Endometrial microvascular endothelial cells (primary cell): ENCODE data around the gene ZNF567. TPM values are rescaled to one million over a fixed set of nuclear protein-coding genes. Genes with fewer than 3 reads are reported as not detected.
"Not testable (repeated sequence)": the region's sequence is repeated elsewhere in the genome, so short reads cannot be mapped to it uniquely, and the experiment has no call there.

ENCODE experiments used
- in situ Hi-C: cut with HindIII; loops from 2 replicates; pipeline ENCODE4 v1.10.0; 2017; ENCODE audit warnings: low sequenced_read_pairs, low pct_unique_long_range_greater_than_20kb; ENCODE audit errors: inconsistent ontology term
- total RNA-seq: library from RNA; depleted of rRNA; stranded (reverse); fragments of >200 nt; gene quantifications from one replicate; pipeline ENCODE4 v1.2.3, GENCODE V29; 2015; ENCODE audit errors: inconsistent ontology term

The ZNF567 gene
- total RNA-seq: 5.5 TPM

DNA sequence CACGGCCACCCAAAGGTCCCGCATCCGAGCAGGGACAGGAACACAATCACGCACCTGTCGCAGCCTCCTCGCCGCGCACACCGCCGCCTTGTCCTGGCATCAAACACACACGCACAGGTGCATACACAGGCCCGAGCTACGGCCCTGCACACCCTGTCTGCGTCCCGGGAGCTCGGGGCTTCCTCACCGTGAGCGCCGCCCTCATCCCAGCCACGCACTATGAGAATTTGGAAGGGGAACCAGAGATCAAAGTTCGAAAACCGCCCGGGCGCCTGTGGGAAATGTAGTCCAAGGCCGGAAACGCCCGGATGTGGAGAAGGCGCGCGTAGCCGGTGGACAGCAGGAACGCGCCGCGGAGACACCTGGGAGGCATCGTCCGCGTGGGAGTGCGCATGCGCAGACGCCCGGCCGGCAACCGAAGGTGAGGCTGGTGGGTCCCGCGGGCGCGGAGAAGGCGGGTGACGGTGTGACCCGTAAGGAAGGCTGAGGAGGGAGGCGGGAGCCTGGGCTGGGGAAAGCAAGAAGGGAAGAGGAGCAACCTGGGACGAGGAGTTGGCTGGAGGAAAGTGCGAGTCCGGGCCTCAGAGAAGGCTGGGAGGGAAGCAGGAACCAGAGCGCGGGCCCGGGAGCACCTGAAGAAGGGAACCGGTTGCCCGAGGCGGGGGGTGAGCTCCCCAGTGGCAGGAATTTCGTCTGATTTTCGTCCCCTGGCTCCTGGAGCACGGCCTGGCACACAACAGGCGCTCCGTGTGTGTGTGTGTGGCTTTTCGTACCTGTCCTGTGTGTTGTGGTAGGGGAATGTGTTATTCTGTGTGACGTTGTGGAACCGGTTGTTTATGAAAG, at the start of gene ZNF567:
TSS of gene ZNF567 (plus strand) at position 399 of the 843 bp plus-strand sequence. CDS start 7,256 bp downstream, outside the sequence.
- in situ Hi-C loops: no loop called here

DNA sequence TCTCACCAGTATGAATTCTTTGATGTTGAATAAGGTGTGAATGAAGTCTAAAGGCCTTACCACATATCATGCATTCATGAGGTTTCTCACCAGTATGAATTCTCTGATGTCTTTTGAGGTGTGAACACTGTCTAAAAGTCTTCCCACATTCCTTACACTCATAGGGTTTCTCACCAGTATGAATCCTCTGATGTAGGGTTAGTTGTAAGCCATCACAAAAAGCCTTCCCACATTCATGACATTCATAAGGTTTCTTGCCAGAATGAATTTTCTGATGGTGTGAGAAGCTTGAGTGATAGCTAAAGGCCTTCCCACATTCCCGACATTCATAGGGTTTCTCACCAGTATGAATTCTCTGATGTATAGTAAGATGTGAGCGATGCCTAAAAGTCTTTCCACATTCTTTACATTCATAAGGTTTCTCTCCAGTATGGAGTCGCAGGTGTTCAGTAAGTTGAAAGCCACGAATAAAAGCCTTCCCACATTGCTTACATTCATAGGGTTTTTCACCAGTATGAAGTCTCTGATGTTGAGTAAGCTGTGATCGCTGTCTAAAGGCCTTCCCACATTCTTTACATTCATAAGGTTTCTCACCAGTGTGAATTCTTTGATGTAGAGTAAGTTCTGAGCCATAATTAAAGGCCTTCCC, 48.4 kb upstream of the ZNF567 start:
- in situ Hi-C loops: no loop called here

DNA sequence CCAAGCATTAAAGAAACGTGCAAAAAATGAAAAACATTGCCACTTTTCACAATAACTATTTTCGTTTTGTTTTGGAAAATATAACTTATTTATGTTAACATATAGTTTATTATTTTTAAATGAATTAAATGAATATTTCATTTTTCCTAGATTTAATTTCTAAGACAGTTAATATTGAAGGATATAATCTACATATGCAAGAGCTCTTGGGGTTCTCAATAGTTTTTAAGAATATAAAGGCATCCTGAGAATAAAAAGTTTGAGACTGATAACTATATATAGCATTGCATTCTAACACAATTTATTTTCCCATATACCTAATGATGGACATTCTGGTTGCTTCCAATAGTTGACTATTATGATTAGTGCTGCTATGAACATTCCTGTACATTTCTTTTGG, 40.7 kb upstream of the ZNF567 start:
- in situ Hi-C loops: no loop called here

DNA sequence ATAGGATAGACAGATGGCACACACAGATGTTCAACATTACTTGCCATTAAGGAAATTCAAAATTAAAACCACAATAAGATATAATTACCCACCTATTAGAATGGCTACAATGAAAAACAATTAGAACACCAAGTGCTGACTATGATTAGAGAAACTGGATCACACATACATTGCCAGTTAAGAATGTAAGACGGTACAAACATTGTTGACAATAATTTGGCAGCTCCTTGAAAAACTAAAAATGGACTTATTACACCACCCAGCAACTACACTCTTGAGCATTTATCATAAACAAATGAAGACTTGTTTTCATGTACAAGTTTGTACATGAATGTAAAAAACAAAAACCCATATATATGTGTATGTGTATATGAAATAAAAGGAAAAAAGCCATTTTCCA, 34.5 kb upstream of the ZNF567 start:
- in situ Hi-C loops: no loop called here

DNA sequence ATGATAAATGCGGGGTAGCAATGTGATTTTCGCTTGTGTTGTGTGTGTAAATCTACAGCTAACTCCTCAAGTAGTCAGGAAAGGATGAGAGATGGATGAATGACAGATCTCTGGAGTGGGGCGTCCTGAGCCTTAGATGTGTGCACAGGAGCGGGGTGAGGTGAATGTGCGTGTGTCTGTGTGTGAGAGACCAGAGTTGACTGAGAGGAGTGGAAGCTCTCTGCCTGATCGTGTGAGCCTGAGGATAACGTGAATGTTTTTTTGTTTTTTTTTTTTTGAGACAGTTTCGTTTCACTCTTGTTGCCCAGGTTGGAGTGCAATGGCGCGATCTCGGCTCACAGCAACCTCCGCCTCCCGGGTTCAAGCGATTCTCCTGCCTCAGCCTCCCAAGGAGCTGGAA, 21.6 kb upstream of the ZNF567 start:
- in situ Hi-C loops: no loop called here

DNA sequence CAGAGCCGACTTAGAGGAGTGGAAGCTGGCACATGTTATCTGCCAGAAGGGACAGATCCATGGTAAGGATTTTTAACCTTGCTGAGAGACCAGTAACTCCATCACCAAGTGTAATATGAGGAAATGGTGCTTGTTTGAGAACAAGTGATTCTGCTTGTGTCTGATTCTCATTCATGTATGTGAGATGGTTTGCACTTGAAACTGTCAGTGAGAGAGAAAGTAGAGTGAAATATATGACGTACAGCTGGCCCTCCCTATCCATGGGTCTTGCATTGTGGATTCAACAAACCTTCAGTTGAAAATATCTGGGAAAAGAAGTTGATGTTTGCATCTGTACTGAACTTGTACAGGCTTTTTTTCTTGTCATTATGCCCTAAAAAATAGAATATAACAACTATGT, 18.8 kb upstream of the ZNF567 start:
- in situ Hi-C loops: no loop called here

DNA sequence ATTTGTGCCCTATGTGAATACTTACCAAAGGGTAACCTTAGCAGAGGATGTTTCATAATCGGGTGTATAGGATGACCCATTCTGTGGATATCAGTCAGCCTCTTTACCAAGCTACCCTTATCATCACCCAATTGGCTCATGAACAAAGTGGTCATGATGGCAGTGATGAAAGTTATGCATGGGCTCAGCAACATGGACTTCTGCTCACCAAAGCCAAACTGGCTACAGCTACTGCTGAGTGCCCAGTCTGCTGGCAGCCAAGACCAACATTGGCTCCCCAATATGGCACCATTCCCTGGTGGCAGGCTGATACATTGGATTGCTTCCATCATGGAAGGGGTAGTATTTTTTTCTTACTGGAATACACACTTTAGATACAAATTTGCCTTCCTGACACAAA, 15.0 kb upstream of the ZNF567 start:
- in situ Hi-C loops: no loop called here

DNA sequence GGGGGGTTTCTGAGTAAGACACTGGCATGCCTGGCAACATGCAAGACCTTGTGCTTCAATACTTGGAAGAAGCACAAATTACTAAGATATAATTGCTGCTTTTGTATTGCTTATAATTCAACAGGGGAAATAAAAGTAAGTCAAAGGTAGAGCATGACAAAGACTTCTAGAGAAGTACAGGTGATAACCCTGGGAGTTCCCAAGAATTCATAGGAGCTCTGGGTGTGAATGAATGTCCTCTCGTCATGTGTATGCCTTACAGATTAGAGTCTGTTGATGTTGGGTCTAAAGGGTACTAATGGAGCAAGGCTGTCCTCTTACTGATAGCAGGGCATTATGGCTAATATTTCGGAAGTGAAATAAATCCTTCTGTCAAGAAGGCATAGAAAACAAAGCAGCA, 13.2 kb upstream of the ZNF567 start:
- in situ Hi-C loops: no loop called here

DNA sequence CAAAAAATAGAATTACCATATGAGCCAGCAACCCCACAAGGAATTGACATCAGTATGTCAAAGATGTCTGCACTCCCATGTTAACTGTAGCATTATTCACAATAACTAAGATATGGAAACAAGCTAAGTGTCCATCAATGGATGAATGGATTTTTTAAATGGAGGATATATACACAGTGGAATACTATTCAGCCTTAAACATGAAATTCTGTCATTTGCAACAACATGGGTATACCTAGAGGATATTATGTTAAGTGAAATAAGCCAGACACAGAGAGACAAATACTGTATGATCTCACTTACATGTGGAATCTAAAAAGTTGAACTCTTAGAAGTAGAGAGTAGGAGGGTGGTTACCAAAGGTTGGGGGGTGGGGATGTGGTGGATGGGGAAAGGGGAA, 8.0 kb upstream of the ZNF567 start:
- in situ Hi-C loops: no loop called here

DNA sequence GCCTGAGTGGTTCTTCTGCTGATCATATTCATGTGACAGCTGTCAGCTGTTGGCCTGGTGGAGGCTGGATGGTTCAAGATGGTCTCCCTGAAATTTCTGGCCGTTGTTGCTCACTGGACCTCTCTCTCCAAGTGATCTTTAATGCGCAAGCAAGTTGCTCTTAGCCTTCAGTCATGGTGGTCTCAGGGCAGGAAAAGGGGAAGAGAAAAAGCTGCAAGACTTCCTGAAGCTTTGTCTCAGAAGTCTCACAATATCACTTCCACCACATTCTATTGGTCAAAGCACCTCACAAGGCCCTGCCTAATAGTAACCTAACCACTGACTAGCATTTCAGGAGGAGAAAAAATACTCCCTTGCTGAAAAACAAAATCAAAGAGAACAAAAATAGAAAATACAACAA, 1.6 kb upstream of the ZNF567 start:
- in situ Hi-C loops: no loop called here

DNA sequence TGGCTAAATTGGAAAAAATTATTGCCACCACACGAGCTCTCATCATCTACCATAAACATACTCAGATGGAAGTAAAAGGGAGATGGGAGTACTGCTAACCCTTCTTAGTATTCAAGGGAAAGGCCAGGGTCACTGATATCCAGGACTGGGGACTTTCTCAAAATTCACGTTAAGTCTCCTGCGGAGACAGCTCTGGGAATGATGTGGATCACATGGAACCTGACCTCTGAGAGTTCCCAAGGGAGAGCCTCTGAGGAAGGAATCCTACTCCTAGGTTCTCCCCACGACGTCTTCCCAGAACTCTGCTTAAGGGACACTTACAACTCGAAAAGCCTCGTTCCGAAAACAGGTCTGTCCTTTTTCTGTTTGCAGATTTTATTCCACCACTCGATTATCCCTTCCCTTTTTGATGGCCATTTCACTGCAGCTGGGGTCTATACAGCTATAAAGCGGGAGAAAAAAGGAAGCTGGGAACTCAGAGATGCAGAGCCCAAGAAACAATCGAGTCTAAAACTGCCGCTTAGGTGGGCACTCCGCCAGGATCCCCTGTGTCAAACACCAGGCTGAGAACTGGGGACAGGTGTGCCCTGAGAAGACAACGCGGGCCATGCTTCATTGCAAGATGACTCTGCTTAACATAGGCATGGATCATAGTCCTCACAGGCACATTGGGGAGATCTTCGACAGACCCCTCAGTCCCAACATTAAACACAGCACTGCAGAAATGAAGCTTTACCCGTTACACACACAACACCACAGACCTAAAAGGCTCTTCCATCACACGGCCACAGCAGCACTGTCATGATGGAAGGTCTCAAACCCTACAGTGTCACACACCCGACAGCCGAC, 823 bp upstream of the ZNF567 start:
- in situ Hi-C loops: no loop called here

DNA sequence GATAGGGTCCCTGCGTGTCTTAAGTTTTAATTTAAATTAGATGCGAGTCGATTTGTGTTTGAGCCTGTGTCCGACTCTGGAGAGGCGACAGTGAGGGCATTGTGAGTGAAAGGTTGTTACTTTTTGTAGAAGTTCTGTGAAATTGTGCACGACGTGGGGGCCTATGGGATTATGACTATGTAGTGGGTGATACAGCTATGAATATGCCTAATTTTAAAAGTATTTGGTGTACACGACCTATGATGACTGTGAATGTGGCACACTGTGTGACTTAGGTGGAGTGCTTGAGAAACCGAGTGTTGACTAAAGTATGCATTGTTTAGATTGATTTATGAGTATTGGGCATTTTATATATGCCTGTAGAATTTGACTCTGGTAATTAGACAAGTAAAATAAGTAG, 646 bp downstream of the ZNF567 start:
- in situ Hi-C loops: no loop called here

DNA sequence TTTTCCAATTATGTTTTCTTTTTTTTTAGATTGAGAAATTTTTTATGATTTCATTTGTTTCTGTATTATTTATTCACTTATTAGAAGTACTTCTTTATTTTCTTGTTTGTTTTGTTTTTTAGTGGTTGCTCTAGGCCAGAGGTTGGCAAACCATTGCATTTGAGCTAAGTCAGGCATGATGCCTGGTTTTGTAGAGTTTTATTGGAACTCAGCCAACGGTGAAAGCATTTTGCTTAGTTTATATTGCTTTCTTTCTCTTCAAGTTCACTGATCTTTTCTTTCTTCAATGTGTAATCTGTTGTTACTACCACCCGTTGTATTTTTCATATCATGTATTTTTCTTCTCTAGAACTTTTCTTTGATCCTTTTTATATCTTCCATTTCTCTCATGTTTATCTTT, 19.7 kb downstream of the ZNF567 start:
- in situ Hi-C loops: no loop called here

DNA sequence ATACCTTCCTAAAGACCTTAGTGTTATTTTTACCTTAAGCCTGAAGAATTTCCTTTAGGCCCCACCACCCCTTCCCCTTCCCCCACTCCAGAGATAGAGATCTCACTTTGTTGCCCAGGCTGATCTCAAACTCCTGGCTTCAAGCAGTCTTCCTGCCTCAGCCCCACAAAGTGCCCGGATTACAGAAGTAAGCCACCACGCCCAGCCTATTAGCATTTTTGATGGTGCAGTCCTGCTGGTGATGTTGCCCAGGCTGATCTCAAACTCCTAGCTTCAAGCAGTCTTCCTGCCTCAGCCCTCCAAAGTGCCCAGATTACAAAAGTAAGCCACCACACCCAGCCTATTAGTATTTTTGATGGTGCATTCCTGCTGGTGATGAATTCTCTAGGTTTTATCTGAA, 22.0 kb downstream of the ZNF567 start:
- in situ Hi-C loops: no loop called here

DNA sequence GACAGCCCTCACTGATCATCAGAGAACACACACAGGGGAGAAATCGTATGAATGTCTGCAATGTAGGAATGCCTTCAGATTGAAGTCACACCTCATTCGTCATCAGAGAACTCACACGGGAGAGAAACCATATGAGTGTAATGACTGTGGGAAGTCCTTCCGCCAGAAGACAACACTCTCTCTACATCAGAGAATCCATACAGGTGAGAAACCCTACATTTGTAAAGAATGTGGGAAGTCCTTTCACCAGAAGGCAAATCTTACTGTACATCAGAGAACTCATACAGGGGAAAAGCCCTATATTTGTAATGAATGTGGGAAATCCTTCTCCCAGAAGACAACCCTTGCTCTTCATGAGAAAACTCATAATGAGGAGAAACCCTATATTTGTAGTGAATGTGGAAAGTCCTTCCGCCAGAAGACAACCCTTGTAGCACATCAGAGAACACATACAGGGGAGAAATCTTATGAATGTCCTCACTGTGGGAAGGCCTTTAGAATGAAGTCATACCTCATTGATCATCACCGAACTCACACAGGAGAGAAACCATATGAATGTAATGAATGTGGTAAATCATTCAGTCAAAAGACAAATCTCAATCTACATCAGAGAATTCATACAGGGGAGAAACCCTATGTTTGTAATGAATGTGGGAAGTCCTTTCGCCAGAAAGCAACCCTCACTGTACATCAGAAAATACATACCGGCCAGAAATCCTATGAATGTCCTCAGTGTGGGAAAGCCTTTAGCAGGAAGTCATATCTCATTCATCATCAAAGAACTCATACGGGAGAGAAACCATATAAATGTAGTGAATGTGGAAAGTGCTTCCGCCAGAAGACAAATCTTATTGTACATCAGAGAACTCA, 32.5 kb downstream of the ZNF567 start:
- in situ Hi-C loops: no loop called here

DNA sequence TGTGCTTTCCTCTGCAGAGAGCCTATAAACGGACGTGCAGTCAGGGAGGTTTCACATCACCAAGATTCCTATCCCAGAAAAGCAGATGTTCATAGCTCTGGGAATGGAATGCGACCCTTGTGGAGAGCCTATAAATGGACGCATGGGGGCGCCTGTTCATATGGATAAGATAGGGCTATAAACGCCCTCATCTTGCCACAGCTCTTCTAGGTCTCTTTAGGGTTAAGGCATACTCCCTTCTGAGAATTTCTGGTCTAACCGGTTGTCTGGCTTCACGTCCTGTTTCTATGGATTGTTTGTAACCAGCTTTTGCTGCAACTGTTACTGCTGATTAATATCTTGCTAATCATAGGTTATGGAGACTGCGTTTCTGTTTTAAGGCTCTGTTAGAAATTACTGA, 48.8 kb downstream of the ZNF567 start:
- in situ Hi-C loops: not testable (repeated sequence)

DNA sequence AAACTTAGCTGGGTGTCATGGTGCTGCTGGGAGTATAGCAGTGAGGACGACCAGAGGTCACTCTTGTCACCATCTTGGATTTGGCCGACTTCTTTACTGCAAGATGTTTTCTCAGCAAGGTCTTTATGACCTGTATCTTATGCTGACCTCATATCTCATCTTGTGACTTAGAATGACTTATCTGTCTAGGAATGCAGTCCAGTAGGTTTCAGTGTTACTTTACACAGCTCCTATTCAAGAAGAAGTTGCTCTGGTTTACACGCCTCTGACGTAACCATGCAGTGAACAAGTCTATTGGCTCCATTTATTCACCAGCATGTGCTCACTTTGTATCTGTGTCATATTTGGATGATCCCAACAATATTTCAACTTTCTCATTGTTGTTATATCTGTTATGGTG, 58.5 kb downstream of the ZNF567 start:
- in situ Hi-C loops: no loop called here

DNA sequence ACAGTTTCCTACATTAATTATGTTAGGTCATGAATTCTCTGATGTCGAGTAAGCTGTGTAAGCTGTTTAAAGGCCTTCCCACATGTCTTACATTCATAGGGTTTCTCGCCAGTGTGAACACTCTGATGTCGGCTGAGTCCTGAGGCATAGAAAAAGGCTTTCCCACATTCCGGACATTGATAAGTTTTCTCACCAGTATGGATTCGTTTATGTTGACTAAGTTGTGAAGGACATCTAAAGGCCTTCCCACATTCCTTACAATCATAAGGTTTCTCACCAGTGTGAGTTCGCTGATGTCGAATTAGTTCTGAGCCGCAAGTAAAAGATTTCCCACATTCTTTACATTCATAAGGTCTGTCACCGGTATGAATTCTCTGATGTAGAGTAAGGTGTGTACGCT, 60.3 kb downstream of the ZNF567 start:
- in situ Hi-C loops: no loop called here
